ENCODE measurements around the gene IL1A. TPM values are rescaled to one million over a fixed set of nuclear protein-coding genes. Genes with fewer than 3 reads are reported as not detected.

IL1A gene
- total RNA-seq, 1 experiment from 2014 or later, result 6.3 TPM

- CTCF ChIA-PET, result no interaction called here
- no peak for DNase-seq (ENCODE audit: low spot score)
- POLR2A ChIA-PET (ENCODE audit: low non-redundant PET), result no interaction called here
- no peak for TF ChIP-seq EZH2 (IDR thresholded peaks at IDR 0.05; ENCODE audit: borderline replicate concordance, low read depth, low read length, poor library complexity, severe bottlenecking)
- TF ChIP-seq CTCF (conservative IDR thresholded peaks at IDR 0.05; ENCODE audit: low read depth, low read length), result no peak
- Histone ChIP-seq H3K27ac (ENCODE audit: low read depth, low read length, poor library complexity, severe bottlenecking) (no peak overlapping the region), H3K4me1 (ENCODE audit: insufficient read depth, low read length, poor library complexity, severe bottlenecking) (no peaks in the 10 kb centered on the region), H3K27me3 (replicated peaks; ENCODE audit: insufficient read depth, low read depth, low read length, poor library complexity) (no peaks in the 10 kb centered on the region), H3K9me3 (ENCODE audit: low read depth, low read length, poor library complexity, severe bottlenecking) (no peaks in the 10 kb centered on the region), H3K4me3 (ENCODE audit: low read depth, low read length, poor library complexity, severe bottlenecking) (no peak overlapping the region), H3K36me3 (ENCODE audit: insufficient read depth, low read length, poor library complexity, severe bottlenecking) (no peaks in the 10 kb centered on the region)
- intact Hi-C loops (cut with micrococcal nuclease; ENCODE audit: unreplicated experiment), result no loop called here
- no TSS peak for BruUV-seq (replicated peaks)
Observed at GRCh38 chr2:112731479-112731878, 52.8 kb downstream of the IL1A start.

DNA sequence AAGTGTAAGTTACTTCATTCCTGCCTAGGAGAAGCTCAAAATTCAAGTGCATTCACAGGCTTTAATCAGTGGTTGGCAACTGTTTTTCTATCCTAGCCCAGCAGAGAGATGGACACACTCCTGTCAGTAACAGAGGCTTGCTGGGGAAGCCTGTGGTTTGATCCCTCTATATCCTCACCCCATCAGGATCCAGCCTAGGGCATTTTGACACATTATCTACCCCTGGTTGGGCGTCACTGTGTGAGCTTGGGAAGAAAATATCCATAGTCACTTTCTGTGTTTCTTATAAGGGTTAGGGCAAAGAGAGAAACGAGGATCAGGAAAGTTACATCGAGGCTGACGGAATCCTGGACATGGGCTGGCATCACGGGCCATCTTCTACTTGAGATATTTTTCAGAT, 53.5 kb downstream of the IL1A start:
- BruUV-seq (replicated peaks), result no TSS peak
- Histone ChIP-seq H3K27ac (ENCODE audit: low read depth, low read length, poor library complexity, severe bottlenecking) (no peak overlapping the region), H3K9me3 (ENCODE audit: low read depth, low read length, poor library complexity, severe bottlenecking) (no peaks in the 10 kb centered on the region), H3K27me3 (replicated peaks; ENCODE audit: insufficient read depth, low read depth, low read length, poor library complexity) (no peaks in the 10 kb centered on the region), H3K36me3 (ENCODE audit: insufficient read depth, low read length, poor library complexity, severe bottlenecking) (no peaks in the 10 kb centered on the region), H3K4me3 (ENCODE audit: low read depth, low read length, poor library complexity, severe bottlenecking) (no peak overlapping the region), H3K4me1 (ENCODE audit: insufficient read depth, low read length, poor library complexity, severe bottlenecking) (no peaks in the 10 kb centered on the region)
- POLR2A ChIA-PET (ENCODE audit: low non-redundant PET), result no interaction called here
- no peak for TF ChIP-seq EZH2 (IDR thresholded peaks at IDR 0.05; ENCODE audit: borderline replicate concordance, low read depth, low read length, poor library complexity, severe bottlenecking)
- TF ChIP-seq CTCF (conservative IDR thresholded peaks at IDR 0.05; ENCODE audit: low read depth, low read length), result no peak
- intact Hi-C loops (cut with micrococcal nuclease; ENCODE audit: unreplicated experiment), result no loop called here
- DNase-seq (ENCODE audit: low spot score), result no peak
- CTCF ChIA-PET, result no interaction called here

DNA sequence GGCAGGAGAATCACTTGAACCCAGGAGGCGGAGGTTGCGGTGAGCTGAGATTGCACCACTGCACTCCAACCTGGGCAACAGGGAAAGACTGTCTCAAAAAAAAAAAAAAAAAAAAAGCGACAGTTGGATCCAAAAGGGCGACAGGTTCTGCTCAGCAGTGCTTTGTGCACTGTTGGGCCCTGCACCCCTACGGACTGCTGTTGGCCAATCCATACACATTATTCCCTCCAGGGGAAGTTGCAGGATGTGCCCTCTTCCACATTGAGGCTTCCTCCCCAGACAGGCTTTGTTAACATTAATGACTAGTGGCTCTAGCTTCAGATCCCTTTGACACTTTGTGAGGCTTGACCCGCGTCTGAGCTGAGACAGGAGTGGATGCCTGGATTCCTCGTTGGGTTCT, 54.1 kb downstream of the IL1A start:
- POLR2A ChIA-PET (ENCODE audit: low non-redundant PET), result no interaction called here
- no TSS peak for BruUV-seq (replicated peaks)
- TF ChIP-seq EZH2 (IDR thresholded peaks at IDR 0.05; ENCODE audit: borderline replicate concordance, low read depth, low read length, poor library complexity, severe bottlenecking) (no peak), CTCF (conservative IDR thresholded peaks at IDR 0.05; ENCODE audit: low read depth, low read length) (no peak)

More for the DNA sequence above, 54.1 kb downstream of the IL1A start:
- no peaks in the 10 kb centered on the region for H3K4me1 ChIP-seq (ENCODE audit: insufficient read depth, low read length, poor library complexity, severe bottlenecking)
- no peak overlapping the region for H3K27ac ChIP-seq (ENCODE audit: low read depth, low read length, poor library complexity, severe bottlenecking)
- H3K4me3 ChIP-seq (ENCODE audit: low read depth, low read length, poor library complexity, severe bottlenecking), result no peak overlapping the region
- no peaks in the 10 kb centered on the region for H3K36me3 ChIP-seq (ENCODE audit: insufficient read depth, low read length, poor library complexity, severe bottlenecking)
- intact Hi-C loops (cut with micrococcal nuclease; ENCODE audit: unreplicated experiment), result no loop called here
- H3K27me3 ChIP-seq (replicated peaks; ENCODE audit: insufficient read depth, low read depth, low read length, poor library complexity), result no peaks in the 10 kb centered on the region
- no peak for DNase-seq (ENCODE audit: low spot score)
- CTCF ChIA-PET, result no interaction called here
- no peaks in the 10 kb centered on the region for H3K9me3 ChIP-seq (ENCODE audit: low read depth, low read length, poor library complexity, severe bottlenecking)
